ENCODE results near the gene BRAF.
"Not testable (repeated sequence)": the region's sequence is repeated elsewhere in the genome, so short reads cannot be mapped to it uniquely, and the experiment has no call there.

Gene BRAF

GRCh38 chr7:140829720-140830119 is 95.0 kb downstream of the BRAF start (continued):
- no peak for TF ChIP-seq ZNF670 (tag by site-specific recombination; IDR thresholded peaks at IDR 0.05; ENCODE audit: low read depth)
- no peak for TF ChIP-seq PRDM6 (tag by site-specific recombination; IDR thresholded peaks at IDR 0.05)
- TF ChIP-seq SCRT2 (tag by site-specific recombination; IDR thresholded peaks at IDR 0.05), result no peak
- TF ChIP-seq HOXA7 (CRISPR knock-in tag; IDR thresholded peaks at IDR 0.05; ENCODE audit: borderline replicate concordance), result no peak
- no peak for TF ChIP-seq ZBTB20 (tag by site-specific recombination; IDR thresholded peaks at IDR 0.05)
- TF ChIP-seq ZNF10 (tag by site-specific recombination; IDR thresholded peaks at IDR 0.05), result no peak

GRCh38 chr7:140828741-140829140 is 96.0 kb downstream of the BRAF start:
- no peak overlapping the region for H3K27ac ChIP-seq (ENCODE audit: extremely low read depth, low read depth, low read length)
- ChIA-PET POLR2A (interaction anchor here (0.5 kb wide), 1 partner anchor 431 kb away, joined by 3 read pairs; no protein-coding TSS in a partner anchor), CTCF (interaction anchor here (0.6 to 1.2 kb wide), 4 partner anchors 13 to 392 kb away, joined by 3 to 5 read pairs (median 4); no protein-coding TSS in a partner anchor)
- H3K9me3 ChIP-seq (ENCODE audit: control insufficient read depth, insufficient read depth, low read depth, low read length), result no peaks in the 10 kb centered on the region
- no peaks in the 10 kb centered on the region for H3K4me1 ChIP-seq (ENCODE audit: control insufficient read depth, insufficient read depth, low read length)
- H3K36me3 ChIP-seq (ENCODE audit: control insufficient read depth in 2 of 2, insufficient read depth in 1 of 2, low read length in 2 of 2), result peaks cover 0 to 9% of the 10 kb centered on the region in 2 experiments; a peak in 1 of 3 replicates
- TF ChIP-seq BCL11B (tag by site-specific recombination; IDR thresholded peaks at IDR 0.05; ENCODE audit: low read depth), result no peak
- TF ChIP-seq ZNF596 (tag by site-specific recombination; IDR thresholded peaks at IDR 0.05), result no peak
- no peak for TF ChIP-seq ZFP41 (tag by site-specific recombination; IDR thresholded peaks at IDR 0.05; ENCODE audit: borderline replicate concordance)
- TF ChIP-seq ZBTB20 (tag by site-specific recombination; IDR thresholded peaks at IDR 0.05), result no peak
- TF ChIP-seq ZIC2 (tag by site-specific recombination; IDR thresholded peaks at IDR 0.05), result no peak
- no peak for TF ChIP-seq ELK4 (IDR thresholded peaks at IDR 0.05; ENCODE audit: borderline replicate concordance, low read depth, low read length)
- H3K4me3 ChIP-seq (ENCODE audit: low read depth, low read length), result no peak overlapping the region

- peak; percentile 78 for TF ChIP-seq SETDB1 (IDR thresholded peaks at IDR 0.05; ENCODE audit: insufficient read length, low read length)
- peak; percentile 80 for TF ChIP-seq ZNF280D (tag by site-specific recombination; IDR thresholded peaks at IDR 0.05)
- POLR2A ChIA-PET; H3K4me3 ChIP-seq (ENCODE audit: low read depth, low read length); H3K27ac ChIP-seq (ENCODE audit: extremely low read depth, low read depth, low read length); H3K9me3 ChIP-seq (ENCODE audit: control insufficient read depth, insufficient read depth, low read depth, low read length); H3K4me1 ChIP-seq (ENCODE audit: control insufficient read depth, insufficient read depth, low read length); H3K36me3 ChIP-seq (ENCODE audit: control insufficient read depth in 2 of 2, insufficient read depth in 1 of 2, low read length in 2 of 2): not testable (repeated sequence)
- CTCF ChIA-PET, result interaction anchor here (0.7 kb wide), 1 partner anchor 142 kb away, joined by 5 read pairs; no protein-coding TSS in a partner anchor
These were observed 107.3 kb downstream of the BRAF start for GRCh38 chr7:140817383-140817782.

Measured in HEK293 (cell line).